ENCODE results near the gene DKK1.
"Not testable (repeated sequence)": the region's sequence is repeated elsewhere in the genome, so short reads cannot be mapped to it uniquely, and the experiment has no call there.

Gene DKK1

DNA sequence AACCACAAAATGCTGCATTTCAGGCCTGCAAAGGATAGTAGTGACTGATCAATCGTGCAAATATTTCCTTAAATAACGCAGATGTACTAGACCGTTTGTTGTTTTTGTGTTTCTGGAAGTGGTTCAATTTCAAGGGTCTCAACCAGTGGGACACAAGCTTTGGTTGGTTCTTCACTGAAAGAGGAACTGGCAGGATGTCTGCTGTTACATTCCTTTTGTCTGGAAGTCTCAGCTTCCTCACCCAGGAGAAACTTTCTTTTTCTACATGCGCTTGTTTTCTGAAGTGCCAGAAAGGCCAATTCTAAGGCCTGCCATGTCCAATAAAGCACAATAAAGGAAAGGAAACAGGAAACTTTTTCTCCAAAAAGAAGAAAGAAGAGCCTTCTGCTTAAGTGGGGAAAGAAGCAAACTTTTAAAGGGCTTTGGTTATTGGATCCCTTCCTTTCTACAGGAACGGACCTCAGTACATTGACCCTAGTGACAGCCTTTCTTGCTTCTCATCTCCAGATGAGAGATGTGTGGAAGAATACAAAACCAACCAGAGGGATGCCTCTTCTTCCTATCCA is 4.1 kb downstream of the DKK1 start:
- DNase-seq: no peak

DNA sequence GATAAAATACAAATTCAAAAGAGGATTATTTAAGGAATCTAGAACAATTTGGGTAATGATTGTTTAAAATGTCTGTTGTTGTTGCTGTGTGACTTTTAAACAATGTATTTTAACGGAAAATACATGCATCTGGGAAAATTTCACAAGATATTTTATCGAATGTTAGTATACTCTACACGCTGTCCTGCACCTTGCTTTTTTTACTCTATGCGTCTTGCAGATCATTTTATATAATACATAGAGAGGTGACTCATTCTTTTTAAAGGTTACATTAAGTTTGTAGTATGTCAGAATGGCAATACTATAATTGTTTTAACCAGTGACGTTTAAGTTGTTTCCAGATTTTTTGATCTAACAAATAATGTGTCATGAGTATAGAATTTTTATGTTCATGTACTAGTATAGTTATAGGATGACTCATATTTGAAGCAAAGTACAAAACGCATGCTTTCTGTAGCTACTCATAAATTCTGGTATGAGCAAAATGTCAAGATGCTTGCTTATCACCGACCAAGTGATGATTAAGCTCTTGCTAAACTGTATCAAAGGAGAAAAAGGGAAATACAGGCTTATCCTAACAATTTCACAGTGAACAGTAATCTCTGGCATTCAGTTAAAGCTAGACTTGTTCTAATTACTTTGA is 4.9 kb downstream of the DKK1 start:
- DNase-seq: no peak

GRCh38 chr10:52319926-52320325 is 5.8 kb downstream of the DKK1 start:
- DNase-seq: no peak

DNA sequence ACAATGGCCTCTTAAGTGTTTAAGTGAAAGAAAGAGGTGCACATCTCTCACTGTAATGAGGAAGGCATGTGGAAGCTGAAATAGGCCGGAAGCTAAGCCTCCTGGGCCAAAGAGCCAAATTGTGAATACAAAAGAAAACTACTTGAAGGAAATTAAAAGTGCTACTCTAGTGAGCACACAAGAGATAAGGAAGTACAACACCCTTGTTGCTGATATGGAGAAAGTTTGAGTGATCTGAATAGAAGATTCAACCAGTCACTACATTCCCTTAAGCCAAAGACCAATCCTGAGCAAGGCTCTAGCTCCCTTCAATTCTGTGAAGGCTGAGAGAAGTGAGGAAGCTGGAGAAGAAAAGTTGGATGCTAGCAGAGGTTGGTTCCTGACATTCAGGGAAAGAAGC is 8.2 kb downstream of the DKK1 start:
- no peak for DNase-seq

DNA sequence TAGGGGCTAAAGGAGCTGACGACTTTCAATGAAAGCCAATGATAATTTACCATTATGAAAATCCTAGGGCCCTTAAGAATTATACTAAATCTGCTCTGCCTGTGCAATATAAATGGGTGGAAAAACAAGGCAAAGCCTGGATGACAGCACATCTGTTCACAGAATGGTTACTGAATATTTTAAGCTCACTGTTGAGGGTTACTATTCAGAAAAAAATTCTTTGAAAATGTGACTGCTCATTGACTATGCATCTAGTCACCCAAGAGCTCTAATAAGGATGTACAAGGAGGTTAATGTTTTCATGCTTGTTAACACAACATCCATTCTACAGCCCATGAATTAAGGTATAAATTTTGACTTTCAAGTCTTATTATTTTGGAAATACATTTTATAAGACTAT is 8.9 kb downstream of the DKK1 start:
- no peak for DNase-seq

DNA sequence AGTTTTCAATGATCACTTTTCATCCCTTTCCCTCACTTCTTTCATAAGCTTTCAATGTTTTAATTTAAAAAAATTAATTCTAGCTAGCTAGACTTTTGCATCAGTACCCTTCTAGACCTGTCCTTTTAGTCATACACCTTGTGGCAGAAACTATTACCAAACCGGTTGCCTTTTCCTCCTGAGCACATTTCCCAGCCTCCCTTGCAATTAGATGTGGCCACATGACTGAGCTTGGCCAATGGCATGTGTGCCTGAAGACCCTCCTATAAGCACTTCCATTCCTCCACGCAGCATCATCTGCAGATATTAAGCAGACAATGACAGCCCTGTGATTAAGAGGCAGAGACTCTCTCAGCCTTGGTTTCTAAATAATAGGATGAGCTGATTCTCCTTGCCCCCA is 12.3 kb downstream of the DKK1 start:
- no peak for DNase-seq

- DNase-seq: no peak
These were observed 17.7 kb downstream of the DKK1 start for GRCh38 chr10:52331638-52332364.

DNA sequence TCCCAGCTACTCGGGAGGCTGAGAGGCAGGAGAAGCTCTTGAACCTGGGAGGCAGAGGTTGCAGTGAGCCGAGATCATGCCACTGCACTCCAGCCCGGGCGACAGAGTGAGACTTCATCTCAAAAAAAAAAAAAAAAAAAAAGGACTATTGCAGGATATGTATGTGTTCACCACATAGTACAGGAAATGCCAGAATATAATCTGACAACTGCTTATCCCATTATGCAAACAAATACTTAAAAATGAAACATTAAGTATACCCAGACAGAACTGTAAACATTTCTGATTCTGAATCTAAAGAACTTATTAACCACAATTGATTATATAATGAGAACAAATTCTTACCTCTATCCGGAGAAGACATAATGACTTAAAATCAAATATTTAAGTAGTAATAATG is 18.7 kb downstream of the DKK1 start:
- no peak for DNase-seq

DNA sequence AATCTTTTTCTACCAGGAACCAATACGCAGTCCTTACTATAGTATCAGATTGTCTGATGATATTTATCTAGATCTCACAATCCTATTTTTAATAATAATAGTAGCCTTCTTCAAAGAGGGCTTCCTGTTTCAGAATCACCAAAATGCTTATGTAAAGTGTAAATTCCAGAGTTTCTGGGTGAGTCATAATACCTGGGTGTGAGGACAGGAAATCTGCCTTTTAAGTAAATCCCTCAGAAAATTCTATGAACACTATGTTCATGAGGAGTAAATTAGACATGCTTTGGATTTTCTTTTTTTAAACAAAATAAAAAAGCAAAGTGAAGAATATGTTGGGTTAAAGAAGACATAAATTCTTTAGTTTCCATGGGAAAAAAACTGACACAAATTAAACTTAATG is 20.5 kb downstream of the DKK1 start:
- no peak for DNase-seq

DNA sequence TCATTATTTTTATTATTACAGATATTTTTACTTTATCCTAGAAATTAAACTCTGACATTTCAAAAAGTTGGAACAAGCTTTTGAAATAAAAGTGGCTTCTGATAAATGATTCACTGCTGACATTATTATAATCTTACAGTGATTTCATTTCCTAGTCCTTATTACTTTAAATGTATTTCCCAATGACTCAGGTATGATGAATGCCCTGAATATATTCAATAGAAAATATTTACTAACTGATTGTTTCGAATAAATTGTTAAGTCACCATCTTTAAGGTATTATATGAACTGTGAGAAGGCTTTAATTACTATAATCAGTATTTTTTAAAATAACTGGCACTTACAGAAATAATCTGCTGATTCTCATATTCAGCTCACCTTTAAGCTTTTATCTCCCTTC is 21.6 kb downstream of the DKK1 start:
- no peak for DNase-seq

GRCh38 chr10:52337225-52337624 is 23.1 kb downstream of the DKK1 start:
- DNase-seq: no peak

DNA sequence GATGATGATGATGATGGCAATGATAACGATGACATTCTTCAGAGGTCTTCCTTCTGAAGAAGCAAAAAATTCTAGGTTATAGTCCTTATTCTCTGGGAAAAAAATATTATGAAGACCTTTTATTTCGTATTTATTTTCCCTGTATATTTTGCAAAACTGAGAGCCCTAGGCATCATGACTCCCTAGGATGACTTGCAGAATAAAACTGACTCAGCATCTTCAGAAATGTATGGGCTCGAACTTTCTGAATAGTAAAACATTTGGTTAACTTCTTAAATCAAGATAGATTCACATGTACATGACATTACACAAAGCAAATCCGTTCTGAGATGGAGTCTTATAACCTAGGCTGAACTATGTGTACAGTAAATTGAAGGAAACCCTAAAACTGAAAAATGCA is 29.4 kb downstream of the DKK1 start:
- no peak for DNase-seq

DNA sequence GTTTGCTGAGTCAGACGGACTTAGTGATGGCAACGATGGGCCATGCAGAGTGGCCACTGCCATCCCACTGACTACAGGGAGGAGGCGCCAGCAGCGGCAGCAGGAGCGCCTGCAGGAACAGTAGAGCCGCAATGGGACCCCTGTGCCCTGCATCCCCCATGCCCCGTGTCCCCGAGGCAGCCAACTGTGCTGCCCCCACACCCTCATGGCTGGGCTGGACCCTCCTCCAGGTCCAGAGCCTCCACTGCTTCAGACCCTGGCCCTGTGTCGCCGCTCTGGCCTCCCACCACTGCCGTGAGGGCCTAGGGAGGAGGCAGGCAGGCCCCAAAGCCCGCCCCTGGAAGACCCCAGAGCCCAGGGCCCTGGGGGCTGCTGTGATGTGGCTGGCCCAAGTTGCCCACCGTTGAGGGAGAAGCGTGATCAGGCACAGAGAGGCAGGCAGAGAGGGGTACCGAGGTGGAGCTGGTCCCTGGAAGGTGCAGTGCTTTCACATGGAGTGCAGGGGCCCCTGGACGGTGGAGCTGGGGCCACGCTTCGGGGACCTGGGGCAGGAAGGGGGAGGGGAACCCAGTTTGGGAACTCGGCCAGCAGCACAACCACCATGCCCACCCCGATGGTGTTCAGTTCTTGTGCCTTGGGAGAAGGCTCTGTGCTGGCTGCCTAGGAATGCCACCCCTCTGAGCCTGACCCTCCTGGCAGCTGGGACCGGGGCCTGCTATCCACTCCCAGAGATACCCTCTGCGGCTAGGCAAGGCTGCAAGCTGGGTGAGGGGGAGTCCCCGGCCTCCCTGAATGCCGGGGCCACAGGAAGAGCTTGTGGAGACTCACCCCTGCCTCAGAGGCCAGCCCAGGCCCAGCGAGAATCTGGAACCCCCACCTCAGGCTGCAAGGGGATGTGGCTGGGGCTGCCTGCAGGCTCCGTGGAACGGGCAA is 32.6 kb downstream of the DKK1 start:
- DNase-seq: no peak

- DNase-seq: no peak
These were observed 33.2 kb downstream of the DKK1 start for GRCh38 chr10:52347327-52347667.

- peak in 1 of 2 donors; percentile 9 for DNase-seq
These were observed 34.0 kb downstream of the DKK1 start for GRCh38 chr10:52348037-52348564.

- no peak for DNase-seq
These were observed 37.8 kb downstream of the DKK1 start for GRCh38 chr10:52351914-52352330.

- DNase-seq: no peak
These were observed 39.1 kb downstream of the DKK1 start for GRCh38 chr10:52353205-52353604.

DNA sequence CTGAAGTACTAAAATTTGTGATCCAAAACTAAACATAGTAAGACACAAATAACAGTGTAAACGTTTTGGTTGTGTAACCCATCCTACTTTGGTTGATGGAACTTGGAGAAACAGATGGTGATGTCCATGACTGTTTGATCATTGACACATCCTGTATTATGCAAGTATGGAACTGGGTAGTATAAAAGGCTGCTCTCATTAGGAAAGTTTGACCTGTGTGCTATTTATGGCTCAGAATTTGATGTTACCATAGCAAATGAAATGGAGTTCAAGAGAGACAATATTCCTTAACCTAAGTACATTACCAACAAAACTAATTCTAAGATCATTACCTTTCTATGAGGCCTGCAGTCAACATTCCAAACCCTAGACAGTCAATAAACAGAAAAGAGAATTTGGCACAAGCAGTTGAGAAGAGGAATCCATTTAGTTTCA is 39.9 kb downstream of the DKK1 start:
- DNase-seq: no peak

GRCh38 chr10:52357971-52358370 is 43.9 kb downstream of the DKK1 start:
- no peak for DNase-seq

- no peak for DNase-seq
These were observed 45.4 kb downstream of the DKK1 start for GRCh38 chr10:52359441-52359840.

DNA sequence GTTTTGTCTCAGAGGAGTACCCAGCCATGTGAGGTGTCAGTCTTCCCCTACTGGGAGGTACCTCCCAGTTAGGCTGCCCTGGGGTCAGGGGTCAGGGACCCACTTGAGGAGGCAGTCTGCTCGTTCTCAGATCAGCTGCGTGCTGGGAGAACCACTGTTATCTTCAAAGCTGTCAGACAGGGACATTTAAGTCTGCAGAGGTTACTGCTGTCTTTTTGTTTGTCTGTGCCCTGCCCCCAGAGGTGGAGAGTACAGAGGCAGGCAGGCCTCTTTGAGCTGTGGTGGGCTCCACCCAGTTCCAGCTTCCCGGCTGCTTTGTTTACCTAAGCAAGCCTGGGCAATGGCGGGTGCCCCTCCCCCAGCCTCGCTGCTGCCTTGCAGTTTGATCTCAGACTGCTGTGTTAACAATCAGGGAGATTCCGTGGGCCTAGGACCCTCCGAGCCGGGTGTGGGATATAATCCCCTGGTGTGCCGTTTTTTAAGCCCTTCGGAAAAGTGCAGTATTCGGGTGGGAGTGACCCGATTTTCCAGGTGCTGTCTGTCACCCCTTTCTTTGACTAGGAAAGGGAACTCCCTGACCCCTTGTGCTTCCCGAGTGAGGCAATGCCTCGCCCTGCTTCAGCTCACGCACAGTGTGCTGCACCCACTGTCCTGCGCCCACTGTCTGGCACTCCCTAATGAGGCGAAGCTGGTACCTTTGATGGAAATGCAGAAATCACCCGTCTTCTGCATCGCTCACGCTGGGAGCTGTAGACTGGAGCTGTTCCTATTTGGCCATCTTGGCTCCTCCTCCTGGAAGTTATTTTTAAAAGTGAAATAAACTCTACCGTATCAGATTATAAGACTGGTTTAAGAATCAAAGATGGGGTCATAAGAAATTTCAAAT is 51.7 kb downstream of the DKK1 start:
- DNase-seq: not testable (repeated sequence)

Measured in inflammatory macrophage (primary cell).